ENCODE results near the gene STK10. TPM values are rescaled to one million over a fixed set of nuclear protein-coding genes. Genes with fewer than 3 reads are reported as not detected.

STK10 gene
- total RNA-seq, 1 donor from 2014 or later: 41.9 TPM

DNA sequence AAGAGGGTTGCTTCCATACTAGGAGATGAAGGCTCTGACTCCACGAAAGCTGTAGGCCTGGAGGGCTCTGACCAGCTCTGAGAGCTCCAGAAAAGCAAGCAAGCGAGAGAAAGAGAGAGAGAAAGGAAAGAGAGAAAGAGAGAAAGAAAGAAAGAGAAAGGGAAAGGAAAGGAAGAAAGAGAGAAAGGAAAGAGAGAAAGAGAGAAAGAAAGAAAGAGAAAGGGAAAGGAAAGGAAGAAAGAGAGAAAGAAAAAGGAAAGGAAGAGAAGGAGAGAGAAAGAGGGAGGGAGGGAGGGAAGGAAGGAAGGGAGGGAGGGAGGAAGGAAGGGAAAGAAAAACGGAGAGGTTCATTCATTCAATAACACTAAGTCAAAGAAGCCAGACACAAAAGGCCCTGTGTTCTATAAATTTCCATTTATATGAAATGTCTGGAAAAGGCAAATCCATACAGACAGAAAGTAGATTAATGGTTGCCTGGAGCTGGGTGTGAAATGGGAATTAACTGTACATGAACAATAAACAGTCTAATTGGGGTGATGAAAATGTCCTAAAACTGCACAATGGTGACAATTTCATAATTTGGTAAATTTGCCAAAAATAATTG, 1.8 kb upstream of the STK10 start:
- no peak for DNase-seq (ENCODE audit: low spot score)

DNA sequence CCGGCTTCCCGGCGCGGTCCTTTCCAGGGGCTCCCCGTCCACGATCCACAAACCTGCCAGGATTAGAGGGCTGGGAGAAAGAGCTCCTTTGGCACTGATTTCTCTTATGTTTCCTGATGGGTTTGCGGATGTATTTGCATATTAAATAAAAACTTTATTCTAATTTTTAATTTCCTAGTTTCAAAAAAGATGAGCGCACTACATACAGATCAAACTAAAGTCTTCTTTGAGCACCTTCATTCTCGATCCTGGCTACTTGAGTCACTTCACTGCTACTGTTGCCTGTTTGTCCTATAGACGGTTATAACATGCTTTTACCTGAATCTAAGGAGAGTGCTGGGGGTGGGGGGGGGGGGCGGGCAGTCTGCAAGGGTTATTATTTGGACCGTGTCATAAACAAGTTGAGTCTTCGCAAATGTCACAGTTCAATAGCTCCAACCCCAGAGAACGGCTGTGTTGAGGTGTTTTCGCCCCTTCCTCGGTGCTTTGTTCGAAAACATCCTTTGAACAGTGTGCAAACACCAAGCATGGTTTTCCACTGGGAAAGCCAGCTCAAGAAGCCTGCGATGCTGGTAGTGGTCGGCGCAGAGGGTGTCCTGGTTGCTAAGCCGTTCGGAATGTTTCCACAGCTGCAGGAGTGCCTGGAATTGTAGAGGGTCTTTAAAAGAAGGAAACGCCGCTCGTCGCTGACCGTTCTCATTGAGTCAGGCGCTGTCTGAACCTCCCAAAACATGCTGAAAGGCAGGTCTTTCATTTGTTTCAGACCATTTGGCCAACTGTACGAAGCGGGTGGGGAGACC, 1.1 kb upstream of the STK10 start:
- no peak for DNase-seq (ENCODE audit: low spot score)

DNA sequence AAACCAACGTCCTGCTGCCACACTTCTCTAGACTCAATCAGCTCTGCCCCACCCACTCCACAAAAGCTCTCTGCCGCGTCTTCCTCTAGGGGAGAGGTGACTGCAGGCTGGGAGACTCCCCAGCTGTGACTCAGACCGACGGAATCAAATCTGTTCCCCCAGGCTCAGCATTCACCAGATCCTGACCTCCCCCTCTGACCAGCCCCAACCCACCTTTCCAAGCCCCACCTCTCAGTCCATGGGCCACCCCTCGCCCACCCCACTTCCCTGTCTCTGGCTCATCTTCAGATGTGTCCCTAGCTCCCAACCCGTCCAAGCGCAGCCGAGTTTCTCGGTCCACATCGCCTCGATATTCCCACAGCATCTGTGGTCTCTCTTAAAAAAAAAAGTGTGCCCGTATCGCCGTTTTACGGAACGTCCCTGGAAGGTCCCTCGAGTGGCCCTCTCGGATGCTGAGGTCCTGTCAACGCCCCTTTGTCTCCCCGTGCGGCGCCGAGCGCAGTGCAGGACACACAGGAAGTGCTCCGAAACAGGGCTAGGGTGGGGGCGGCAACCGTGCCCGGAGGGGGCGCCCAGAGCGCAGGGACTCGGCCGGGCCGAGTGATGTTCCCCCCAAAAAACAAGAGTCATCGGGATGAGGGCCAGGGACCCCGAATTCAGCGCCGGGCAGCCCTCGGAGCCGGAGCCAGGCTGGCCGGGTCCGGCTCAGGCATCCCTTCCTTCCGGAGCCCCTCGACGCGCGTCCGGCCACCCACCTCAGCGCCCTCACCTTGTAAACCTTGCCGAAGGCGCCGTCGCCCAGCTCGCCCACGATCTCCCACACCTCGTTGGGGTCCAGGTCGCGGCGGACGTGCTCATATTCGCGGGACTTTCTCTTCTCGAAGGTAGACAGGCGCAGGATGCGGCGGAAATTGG, 649 bp downstream of the STK10 start:
- peak; percentile 66 for DNase-seq (ENCODE audit: low spot score)

DNA sequence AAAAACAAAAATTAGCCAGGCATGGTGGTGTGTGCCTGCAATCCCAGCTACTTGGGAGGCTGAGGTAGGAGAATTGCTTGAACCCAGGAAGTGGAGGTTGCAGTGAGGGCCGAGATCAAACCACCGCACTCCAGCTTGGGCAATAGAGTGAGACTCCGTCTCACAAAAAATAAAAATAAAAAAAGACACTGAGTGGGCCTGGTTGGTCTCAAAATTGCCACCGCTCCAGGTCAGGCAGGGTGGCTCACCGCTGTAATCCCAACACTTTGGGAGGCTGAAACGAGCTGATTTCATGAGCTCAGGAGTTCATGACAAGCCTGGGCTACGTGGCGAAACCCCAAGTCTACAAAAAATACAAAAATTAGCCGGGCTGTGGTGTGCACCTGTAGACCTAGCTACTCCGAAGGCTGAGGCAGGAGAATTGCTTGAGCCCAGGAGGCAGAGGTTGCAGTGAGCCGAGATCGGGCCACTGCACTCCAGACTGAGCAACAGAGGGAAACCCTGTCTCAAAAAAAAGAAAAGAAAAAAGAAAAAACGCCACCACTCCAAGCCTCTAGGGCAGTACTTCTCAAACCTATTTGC, 1.8 kb downstream of the STK10 start:
- DNase-seq (ENCODE audit: low spot score): no peak

DNA sequence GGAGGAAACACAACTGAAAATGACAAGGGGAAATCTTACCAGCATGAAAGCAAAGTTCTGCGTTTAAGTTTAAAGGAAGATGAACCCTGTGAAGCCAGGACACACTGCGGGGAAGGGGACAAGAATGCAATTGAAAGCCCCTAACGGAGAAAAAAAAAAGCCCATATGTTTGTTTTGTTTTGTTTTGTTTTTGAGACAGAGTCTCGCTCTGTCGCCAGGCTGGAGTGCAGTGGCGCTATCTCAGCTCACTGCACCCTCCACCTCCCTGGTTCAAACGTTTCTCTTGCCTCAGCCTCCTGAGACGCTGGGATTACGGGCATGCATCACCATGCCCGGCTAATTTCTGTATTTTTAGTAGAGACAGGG, 2.9 kb downstream of the STK10 start:
- no peak for DNase-seq (ENCODE audit: low spot score)

DNA sequence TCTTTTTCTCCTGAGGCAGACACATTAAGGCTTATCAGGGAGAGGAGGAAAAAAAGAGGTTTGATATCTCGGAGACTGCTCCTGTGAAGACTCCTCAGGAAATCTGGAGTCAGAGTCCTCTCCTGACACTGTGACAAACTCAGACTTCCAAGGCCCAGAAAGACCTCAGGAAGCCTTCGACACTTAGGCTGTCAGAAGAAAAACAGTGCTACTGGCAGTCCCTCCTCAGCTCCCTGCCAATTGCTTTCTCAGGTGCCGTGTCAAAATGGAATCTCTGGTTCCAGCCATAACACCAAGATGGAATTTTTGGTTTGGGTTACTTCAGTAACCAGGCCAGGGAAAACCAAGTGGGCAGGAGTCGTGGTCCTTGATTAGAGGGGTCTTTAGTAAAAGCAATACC, 4.1 kb downstream of the STK10 start:
- DNase-seq (ENCODE audit: low spot score): no peak

DNA sequence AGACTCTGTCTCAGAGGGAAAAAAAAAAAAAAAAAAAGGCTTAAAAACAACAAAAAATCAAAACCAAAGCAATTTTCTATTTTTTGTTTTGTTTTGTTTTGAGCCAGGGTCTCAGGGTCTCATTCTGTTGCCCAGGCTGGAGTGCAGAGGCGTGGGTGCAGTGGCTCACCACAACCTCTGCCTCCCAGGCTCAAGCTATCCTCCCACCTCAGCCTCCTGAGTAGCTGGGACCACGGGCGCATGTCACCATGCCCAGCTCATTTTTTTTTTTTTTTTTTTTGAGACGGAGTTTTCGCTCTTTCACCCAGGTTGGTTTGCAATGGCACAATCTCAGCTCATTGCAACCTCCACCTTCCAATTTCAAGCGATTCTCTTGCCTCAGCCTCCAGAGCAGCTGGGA, 5.7 kb downstream of the STK10 start:
- DNase-seq (ENCODE audit: low spot score): no peak

DNA sequence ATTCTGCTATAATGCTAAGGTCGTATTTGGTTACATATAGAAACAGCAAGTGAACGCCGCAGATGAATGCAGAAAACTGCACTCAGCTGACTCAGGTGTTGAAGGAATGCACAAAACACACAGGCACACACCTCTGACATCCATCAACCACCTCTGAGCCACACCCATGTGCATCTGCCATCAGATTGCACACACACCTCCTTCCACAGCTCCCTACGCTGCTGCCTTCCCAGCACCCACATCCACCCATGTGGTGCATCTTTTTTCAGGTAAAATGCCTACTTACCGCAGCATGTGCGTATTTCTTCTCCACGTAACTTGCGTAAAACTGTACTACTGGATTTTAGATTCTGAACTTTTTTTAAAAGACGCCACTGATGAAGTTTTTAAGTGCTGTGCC, 7.1 kb downstream of the STK10 start:
- no peak for DNase-seq (ENCODE audit: low spot score)

DNA sequence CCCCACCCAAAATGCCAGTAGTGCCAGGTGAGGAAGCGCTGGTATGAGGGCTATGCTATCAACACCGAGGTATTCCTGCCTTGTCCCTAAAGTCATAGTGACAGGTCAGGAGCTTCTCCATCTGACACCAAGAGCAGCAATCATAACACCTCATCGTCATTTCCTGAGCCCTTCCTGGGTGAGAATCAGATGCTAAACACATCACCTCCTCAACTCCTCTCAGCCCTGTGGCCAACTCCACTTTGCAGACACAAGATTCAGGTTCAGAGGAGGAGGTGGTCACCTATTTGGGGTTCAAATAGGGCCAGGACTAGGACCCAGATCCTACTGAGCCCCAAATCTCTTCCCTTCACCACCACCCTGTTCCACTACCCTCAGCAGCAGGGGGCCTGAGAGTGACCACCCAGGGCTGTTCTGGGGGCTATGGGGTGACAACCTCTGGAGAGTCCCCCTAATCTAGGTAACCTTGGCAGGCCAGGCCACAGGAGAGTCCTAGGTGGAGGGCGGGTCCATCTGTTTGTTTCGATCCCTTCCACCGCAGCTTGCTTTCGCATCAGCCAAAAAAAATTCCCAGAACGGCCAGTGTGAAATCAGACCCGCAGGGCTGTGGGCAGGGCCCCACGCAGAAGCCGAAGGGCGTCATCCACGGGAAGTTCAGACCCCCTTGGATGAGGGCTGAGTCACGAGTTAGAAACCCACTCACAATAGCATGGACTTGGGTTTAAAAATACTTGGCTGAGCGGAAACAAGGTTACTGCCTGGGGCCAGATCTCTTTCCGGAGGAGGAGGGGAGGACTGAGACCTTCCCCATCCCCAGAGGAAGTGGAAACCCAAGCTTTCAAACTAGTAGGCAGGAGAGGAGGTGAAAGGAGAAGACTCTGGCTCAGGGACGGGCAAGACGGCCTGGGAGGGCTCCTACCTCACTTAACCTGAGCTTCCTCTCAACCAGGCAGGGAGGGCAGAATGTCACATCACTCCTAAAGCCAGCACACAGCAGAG, 8.7 kb downstream of the STK10 start:
- DNase-seq (ENCODE audit: low spot score): no peak

DNA sequence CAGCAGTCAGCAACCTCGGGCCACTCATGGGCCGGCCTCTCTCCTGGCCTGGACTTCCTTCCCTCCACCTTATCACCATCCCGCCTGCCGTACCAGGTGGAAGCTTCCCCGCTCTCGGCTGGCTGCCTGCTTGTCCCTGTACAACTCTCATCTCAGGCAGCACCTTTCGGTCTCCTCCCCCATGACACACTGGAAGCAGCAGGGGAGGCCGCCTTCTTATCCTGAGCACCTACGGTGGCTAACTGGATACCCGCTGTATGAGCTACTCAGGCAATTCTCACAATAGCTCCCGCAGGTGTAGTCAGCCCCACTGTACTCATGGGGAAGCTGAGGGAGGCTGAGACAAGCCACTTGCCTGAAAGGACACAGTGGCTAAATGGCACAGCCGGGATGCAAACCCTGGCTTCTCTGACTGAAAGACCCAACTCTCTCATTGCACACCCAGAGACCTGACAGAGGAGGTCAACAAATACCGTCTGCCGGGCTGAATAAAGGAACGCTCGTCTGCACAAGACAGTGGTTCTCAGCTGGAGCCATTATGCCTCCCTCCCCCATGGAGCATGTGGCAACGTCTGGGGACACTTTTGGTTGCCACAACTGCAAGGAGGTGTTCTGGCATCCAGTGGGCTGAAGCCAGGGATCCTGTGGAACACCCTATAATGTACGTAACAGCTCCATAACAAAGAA, 9.6 kb downstream of the STK10 start:
- DNase-seq (ENCODE audit: low spot score): no peak

DNA sequence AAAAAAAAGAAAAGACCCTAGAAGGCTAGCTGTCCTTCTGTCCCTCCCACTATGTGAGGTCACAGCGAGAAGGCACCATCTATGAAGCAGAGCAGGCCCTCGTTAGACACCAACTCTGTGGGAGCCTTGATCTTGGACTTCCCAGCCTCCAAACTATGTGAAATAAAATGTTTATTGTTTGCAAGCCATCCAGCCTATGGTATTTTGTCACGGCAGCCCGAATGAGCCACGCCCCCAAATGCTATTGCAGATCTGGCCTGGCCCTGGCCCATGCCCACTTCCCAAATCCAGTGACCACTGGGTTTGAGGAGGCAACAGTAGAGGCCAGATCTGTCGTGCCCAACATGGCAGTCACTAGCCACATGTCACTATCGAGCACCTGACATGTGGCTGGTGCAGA, 10.8 kb downstream of the STK10 start:
- no peak for DNase-seq (ENCODE audit: low spot score)

DNA sequence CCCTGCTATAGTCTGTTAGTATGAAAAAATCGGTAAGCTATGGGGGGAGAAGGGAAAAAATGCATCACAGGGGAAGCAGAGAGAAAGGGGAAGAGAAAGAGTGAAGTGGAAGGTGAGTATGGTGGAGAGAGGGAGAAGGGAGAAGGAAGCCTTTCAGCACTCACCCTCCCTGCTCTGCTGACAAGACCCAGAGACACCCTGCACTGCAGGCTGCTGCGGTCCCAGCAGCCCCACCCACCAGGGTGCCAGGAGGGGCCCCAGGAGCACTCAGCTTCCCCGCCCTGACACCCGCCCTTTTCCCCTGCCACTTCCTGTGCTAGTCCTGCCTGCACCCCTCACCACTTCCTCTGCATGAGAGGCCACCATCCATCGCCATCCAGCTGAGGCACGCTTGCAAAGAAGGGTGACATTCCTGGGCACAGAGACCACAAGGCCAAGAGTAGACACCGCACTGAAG, 12.7 kb downstream of the STK10 start:
- peak; percentile 74 for DNase-seq (ENCODE audit: low spot score)

DNA sequence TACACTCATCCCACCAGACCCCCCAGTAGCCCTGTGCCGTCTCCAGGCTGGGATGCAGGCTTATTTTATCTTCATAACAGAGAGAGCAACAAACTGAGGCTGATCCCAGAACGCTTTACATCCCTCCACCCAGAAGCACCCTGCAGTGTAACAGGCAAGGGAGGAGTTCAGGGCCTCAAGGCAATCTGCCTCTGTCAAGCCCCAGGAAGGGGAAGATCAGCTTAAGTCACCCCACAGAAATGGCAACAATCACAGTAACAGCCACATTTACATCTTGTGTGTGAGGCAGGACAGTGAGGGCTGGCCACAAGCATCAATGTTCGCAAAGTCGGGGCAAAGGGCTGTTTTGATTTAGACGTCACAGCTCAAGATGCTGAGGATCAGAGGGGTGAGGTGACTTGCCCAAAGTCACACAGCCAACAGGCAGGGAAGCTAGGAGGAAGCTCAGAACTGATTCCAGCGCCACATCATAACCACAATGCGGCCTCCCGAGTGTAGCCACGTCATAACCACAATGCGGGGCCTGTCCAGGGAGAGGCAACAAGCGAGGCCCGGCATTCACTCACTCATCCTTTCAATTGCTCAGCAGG, 14.4 kb downstream of the STK10 start:
- no peak for DNase-seq (ENCODE audit: low spot score)

DNA sequence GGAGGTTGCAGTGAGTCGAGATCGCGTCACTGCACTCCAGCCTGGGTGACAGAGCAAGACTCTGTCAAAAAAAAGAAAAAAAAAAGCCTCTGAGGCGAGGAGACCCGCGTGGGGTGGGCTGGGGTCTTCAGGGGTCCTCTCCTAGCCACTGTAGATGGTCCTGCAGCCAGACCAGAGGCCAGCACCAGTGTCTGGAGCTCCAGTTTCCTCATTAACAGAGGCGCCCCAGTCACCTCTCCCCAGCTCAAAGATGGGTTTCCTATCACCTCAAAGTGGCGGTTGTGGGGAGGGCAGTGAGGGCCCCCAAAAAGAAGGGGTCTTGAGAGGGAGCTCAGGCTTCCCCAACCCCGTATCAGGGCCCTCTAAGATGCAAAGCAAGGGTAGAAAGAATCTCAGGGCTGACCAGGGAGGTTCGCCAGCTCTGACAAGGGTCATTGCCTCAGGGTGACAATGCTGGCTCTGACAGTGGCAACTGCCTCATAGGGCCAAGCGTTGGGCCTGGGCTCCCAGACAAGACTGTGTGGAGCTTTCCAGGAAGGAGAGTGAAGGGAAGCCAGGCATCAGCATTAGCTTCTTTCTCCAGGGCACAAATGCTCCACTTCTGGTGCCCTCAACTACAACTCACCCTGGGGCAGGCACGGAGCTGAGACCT, 15.0 kb downstream of the STK10 start:
- no peak for DNase-seq (ENCODE audit: low spot score)

DNA sequence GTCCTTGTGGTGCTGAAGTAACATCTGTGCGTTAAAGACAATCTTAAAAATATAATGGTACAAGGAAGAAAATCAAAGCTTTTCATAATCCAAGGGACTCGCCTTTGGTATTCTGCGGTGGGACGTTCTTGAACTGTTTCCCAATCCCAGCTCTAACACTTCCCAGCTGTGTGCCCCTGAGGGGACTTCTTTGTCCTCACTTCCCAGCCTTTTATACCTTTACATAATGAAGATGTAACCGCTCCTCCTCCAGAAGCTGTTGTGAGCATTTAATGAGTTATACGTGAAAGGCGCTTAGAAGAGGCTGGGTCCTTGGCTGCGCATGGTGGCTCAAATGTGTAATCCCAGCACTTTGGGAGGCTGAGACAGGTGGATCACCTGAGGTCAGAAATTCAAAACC, 16.9 kb downstream of the STK10 start:
- no peak for DNase-seq (ENCODE audit: low spot score)

DNA sequence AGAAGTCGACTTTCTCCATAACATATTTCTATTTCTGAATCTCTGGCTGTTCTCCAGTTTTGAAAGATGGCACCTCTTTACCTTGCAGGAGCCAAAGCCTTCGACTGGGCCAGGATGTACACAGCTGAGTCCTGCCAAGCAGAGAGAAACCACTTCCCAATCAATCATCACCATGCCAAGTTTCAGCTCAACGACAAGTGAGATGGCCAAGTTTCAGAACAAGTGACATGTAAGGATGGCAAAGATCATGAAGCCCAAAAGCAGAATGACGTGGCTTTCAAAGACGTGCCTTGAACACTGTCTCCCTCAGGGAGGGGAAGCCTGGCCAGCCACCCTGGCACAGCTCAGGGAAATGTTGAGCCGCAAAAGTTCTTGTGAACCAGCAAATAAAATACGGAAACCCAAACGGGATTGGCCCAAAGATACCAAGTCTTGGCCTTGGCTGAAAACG, 17.7 kb downstream of the STK10 start:
- DNase-seq (ENCODE audit: low spot score): no peak

DNA sequence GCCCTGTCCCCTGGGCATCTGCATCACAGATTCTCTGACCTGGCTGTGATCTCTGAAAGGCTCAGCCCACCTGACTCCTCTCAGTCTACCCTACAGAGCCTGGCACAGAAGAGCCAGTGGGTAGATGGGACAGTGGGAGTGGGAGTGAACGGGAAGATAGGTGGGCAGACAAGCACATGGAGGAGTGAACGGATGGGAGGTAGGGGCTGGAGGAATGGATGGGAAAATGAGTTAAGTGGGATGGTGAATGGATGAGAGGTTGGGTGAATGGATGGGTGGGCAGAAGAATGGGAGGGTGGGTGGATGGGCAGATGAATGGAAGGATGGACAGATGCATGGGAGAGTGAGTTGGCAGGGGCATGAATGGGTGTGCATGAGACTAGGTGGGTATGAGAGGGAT, 18.8 kb downstream of the STK10 start:
- no peak for DNase-seq (ENCODE audit: low spot score)

DNA sequence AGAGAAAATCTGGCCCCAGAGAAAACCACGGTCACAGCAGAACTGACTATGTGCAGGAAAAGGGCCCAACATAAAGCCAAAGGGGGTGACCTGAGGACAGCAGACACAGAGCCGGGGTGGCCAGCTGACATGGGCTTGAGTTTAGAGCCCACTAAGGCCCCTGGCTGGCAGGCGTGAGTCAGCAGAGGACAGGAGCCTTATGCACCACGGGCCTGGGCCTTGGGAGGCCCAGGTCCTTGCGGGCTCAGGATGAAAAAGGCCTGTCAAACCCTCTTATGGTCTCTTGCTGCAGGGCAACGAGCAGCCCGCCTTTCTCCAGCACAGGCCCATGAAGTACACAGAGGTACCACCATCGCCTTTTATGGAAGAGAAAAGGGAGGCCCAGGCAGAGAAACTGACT, 19.7 kb downstream of the STK10 start:
- DNase-seq (ENCODE audit: low spot score): no peak

DNA sequence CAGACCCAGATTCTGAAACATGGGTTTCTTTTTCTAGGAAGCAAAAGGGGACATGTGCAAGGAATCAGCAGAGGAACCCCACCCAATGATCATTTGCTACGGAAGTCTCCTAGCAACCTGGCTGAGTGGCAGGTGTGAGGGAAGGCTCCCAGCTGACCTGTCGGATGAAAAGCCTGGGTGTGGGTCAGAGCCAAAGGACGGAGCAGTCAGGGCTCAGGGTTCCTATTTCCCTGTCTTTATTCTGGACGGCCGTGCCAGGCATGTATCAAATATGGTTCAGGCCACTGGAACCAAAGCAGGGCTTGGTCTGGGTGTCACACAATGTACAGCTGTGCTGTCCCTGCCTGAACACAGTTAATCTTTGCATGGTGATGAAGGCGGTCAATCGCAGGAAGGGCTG, 20.1 kb downstream of the STK10 start:
- DNase-seq (ENCODE audit: low spot score): no peak
